DND-41 (cell line): Measurements from ENCODE around the gene XXYLT1.

ENCODE experiments used
- ATAC-seq: fragments of 200-7000 bp; cut with Tn5 transposase; 3 replicates; pipeline ENCODE4 v1.9.1; 2021; ENCODE audit warnings: low read depth; ENCODE audit not compliant: insufficient read depth
- DNase-seq: peaks from one replicate; pipeline ENCODE4 v3.0.0-alpha.2; 2020
- H2AFZ ChIP-seq: 2 replicates; pipeline ENCODE4 v1.6.0; 2012; ENCODE audit warnings: low read depth, low read length
- H3K27ac ChIP-seq: 2 replicates; pipeline ENCODE4 v1.5.1; 2012; ENCODE audit warnings: low read length, inconsistent platforms
- H3K27me3 ChIP-seq: fragments of 200-600 bp; sonication (generic); 2 replicates; pipeline ENCODE4 v1.6.0; 2012; ENCODE audit warnings: low read length, mild to moderate bottlenecking, inconsistent platforms; ENCODE audit not compliant: insufficient read depth, poor library complexity
- H3K36me3 ChIP-seq: 2 replicates; pipeline ENCODE4 v1.5.1; 2012; ENCODE audit warnings: low read length, inconsistent platforms; ENCODE audit not compliant: insufficient read depth
- H3K4me1 ChIP-seq: 2 replicates; pipeline ENCODE4 v1.5.1; 2012; ENCODE audit warnings: mild to moderate bottlenecking, low read length; ENCODE audit not compliant: insufficient read depth
- H3K4me2 ChIP-seq: 2 replicates; pipeline ENCODE4 v1.6.0; 2012; ENCODE audit warnings: mild to moderate bottlenecking, moderate library complexity, low read length, inconsistent platforms; ENCODE audit not compliant: insufficient read depth
- H3K4me3 ChIP-seq, 2 experiments: fragments of 200-600 bp in 1 of 2; shearing (Covaris generic) in 1 of 2; 2 replicates each; pipeline ENCODE4 v1.5.1; 2012 to 2016; ENCODE audit warnings: inconsistent platforms in 2 of 2, low read length in 2 of 2, mild to moderate bottlenecking in 2 of 2, low read depth in 1 of 2, moderate library complexity in 1 of 2
- H3K79me2 ChIP-seq: 2 replicates; pipeline ENCODE4 v1.6.0; 2012; ENCODE audit warnings: low read length, inconsistent platforms; ENCODE audit not compliant: insufficient read depth
- H3K9ac ChIP-seq: 2 replicates; pipeline ENCODE4 v1.6.0; 2012; ENCODE audit warnings: low read depth, mild to moderate bottlenecking, inconsistent platforms, low read length, moderate library complexity
- H3K9me3 ChIP-seq: 2 replicates; pipeline ENCODE4 v1.5.1; 2012; ENCODE audit warnings: low read length, moderate library complexity, mild to moderate bottlenecking, inconsistent platforms; ENCODE audit not compliant: insufficient read depth, severe bottlenecking
- H4K20me1 ChIP-seq: 2 replicates; pipeline ENCODE4 v1.6.0; 2012; ENCODE audit warnings: low read length; ENCODE audit not compliant: insufficient read depth
- EZH2 ChIP-seq: IDR thresholded peaks from 3 replicates; pipeline ENCODE4 v1.6.1; 2012; ENCODE audit warnings: borderline replicate concordance, low read depth, mild to moderate bottlenecking, moderate library complexity, low read length, inconsistent platforms; ENCODE audit not compliant: severe bottlenecking
- TF ChIP-seq, protein P1 (sequence below): IDR thresholded peaks from 2 replicates; pipeline ENCODE4 v1.5.1; 2012; ENCODE audit warnings: borderline replicate concordance, low read length, moderate library complexity, mild to moderate bottlenecking; ENCODE audit not compliant: poor library complexity, severe bottlenecking; ENCODE audit errors: extremely low read depth

Gene XXYLT1

DNA sequence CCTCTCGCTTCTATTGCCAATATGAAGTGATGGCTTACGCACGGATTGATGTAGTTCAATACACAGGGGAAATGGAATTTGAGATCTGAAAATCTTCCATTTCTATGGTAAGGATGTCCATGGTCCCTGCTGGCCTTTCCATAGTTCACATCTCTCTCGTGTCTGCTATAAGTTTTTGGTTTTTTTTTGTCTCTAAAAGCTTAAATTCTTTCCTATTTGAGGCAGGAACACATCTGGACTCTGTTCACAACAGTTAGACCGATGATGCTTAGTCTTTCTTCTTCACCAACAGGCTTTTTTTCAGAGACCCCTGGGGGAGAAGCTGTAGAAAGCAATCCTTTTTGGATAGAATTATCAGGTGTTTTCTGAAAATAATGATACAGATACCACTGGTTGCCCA, 108.1 kb downstream of the XXYLT1 start:
- no peak overlapping the region for H3K4me2 ChIP-seq
- TF ChIP-seq EZH2: no peak
- TF ChIP-seq, protein P1, sequence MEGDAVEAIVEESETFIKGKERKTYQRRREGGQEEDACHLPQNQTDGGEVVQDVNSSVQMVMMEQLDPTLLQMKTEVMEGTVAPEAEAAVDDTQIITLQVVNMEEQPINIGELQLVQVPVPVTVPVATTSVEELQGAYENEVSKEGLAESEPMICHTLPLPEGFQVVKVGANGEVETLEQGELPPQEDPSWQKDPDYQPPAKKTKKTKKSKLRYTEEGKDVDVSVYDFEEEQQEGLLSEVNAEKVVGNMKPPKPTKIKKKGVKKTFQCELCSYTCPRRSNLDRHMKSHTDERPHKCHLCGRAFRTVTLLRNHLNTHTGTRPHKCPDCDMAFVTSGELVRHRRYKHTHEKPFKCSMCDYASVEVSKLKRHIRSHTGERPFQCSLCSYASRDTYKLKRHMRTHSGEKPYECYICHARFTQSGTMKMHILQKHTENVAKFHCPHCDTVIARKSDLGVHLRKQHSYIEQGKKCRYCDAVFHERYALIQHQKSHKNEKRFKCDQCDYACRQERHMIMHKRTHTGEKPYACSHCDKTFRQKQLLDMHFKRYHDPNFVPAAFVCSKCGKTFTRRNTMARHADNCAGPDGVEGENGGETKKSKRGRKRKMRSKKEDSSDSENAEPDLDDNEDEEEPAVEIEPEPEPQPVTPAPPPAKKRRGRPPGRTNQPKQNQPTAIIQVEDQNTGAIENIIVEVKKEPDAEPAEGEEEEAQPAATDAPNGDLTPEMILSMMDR: no peak

GRCh38 chr3:195162033-195162669, 108.8 kb downstream of the XXYLT1 start:
- Histone ChIP-seq H3K4me1 (0 out of 2 replicates have a peak, but pooled peaks cover 2% of the 10 kb centered on the region), H3K27me3 (no peaks in the 10 kb centered on the region), H3K36me3 (no peaks in the 10 kb centered on the region), H3K79me2 (no peaks in the 10 kb centered on the region), H3K9ac (no peak overlapping the region), H3K27ac (no peak overlapping the region), H3K4me3 (no peak overlapping the region), H4K20me1 (peaks cover 36% of the 10 kb centered on the region), H3K9me3 (no peaks in the 10 kb centered on the region), H3K4me2 (no peak overlapping the region), H2AFZ (no peak overlapping the region)
- TF ChIP-seq, protein P1: no peak
- TF ChIP-seq EZH2: no peak
- ATAC-seq: no peak
- no peak for DNase-seq

More for the DNA sequence above, 108.1 kb downstream of the XXYLT1 start:
- no peak overlapping the region for H2AFZ ChIP-seq
- no peak overlapping the region for H3K4me3 ChIP-seq
- H3K27me3 ChIP-seq: no peaks in the 10 kb centered on the region
- peaks cover 32% of the 10 kb centered on the region for H4K20me1 ChIP-seq
- H3K27ac ChIP-seq: no peak overlapping the region
- no peaks in the 10 kb centered on the region for H3K79me2 ChIP-seq
- H3K36me3 ChIP-seq: no peaks in the 10 kb centered on the region
- no peak for DNase-seq
- ATAC-seq: no peak
- H3K4me1 ChIP-seq: no peaks in the 10 kb centered on the region
- no peaks in the 10 kb centered on the region for H3K9me3 ChIP-seq
- no peak overlapping the region for H3K9ac ChIP-seq

- no peak overlapping the region for H3K4me2 ChIP-seq
- H3K36me3 ChIP-seq: no peaks in the 10 kb centered on the region
- no peak for ATAC-seq
- H4K20me1 ChIP-seq: peaks cover 34% of the 10 kb centered on the region
- DNase-seq: no peak
- TF ChIP-seq EZH2: no peak
- TF ChIP-seq, protein P1: no peak
- 0 out of 2 replicates have a peak, but pooled peaks cover 3% of the 10 kb centered on the region for H3K4me1 ChIP-seq
- no peaks in the 10 kb centered on the region for H3K9me3 ChIP-seq
- H2AFZ ChIP-seq: no peak overlapping the region
- no peak overlapping the region for H3K27ac ChIP-seq
- no peaks in the 10 kb centered on the region for H3K27me3 ChIP-seq
- no peaks in the 10 kb centered on the region for H3K79me2 ChIP-seq
- no peak overlapping the region for H3K9ac ChIP-seq
- no peak overlapping the region for H3K4me3 ChIP-seq
Measured at GRCh38 chr3:195160908-195161434, 110.0 kb downstream of the XXYLT1 start.
